ENCODE measurements around the gene RESF1. TPM values are rescaled to one million over a fixed set of nuclear protein-coding genes. Genes with fewer than 3 reads are reported as not detected.

The RESF1 gene
- total RNA-seq, 1 experiment from 2014 or later = 91.4 TPM

- Mint-ChIP-seq H3K27ac (peak overlapping the region; percentile 93), H3K4me1 (peaks cover 47% of the 10 kb centered on the region), H3K36me3 (peaks cover 37% of the 10 kb centered on the region), H3K4me3 (peak overlapping the region; percentile 82), H3K27me3 (ENCODE audit: low read depth) (no peaks in the 10 kb centered on the region), H3K9me3 (peaks cover 8% of the 10 kb centered on the region)
- ChIA-PET POLR2A (interaction anchor here (0.9 kb wide), 1 partner anchor 720 kb away, joined by 3 read pairs; the partner anchor contains the start of gene DNM1L), CTCF (no interaction called here)
- TF ChIP-seq ELF4 (CRISPR knock-in tag; IDR thresholded peaks at IDR 0.05; ENCODE audit: low read depth) (no peak), NFATC4 (CRISPR knock-in tag; IDR thresholded peaks at IDR 0.05) (no peak), GABPB1 (CRISPR knock-in tag; IDR thresholded peaks at IDR 0.05) (no peak), ZNF512 (CRISPR knock-in tag; IDR thresholded peaks at IDR 0.05; ENCODE audit: borderline replicate concordance) (no peak), PRRX2 (CRISPR knock-in tag; IDR thresholded peaks at IDR 0.05) (no peak), ZNF121 (CRISPR knock-in tag; IDR thresholded peaks at IDR 0.05) (no peak), TEAD4 (CRISPR knock-in tag; IDR thresholded peaks at IDR 0.05) (no peak)
- TF ChIP-seq, protein P1, sequence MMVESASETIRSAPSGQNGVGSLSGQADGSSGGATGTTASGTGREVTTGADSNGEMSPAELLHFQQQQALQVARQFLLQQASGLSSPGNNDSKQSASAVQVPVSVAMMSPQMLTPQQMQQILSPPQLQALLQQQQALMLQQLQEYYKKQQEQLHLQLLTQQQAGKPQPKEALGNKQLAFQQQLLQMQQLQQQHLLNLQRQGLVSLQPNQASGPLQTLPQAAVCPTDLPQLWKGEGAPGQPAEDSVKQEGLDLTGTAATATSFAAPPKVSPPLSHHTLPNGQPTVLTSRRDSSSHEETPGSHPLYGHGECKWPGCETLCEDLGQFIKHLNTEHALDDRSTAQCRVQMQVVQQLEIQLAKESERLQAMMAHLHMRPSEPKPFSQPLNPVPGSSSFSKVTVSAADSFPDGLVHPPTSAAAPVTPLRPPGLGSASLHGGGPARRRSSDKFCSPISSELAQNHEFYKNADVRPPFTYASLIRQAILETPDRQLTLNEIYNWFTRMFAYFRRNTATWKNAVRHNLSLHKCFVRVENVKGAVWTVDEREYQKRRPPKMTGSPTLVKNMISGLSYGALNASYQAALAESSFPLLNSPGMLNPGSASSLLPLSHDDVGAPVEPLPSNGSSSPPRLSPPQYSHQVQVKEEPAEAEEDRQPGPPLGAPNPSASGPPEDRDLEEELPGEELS (CRISPR knock-in tag; IDR thresholded peaks at IDR 0.05) = no peak
- TF ChIP-seq, protein P2, sequence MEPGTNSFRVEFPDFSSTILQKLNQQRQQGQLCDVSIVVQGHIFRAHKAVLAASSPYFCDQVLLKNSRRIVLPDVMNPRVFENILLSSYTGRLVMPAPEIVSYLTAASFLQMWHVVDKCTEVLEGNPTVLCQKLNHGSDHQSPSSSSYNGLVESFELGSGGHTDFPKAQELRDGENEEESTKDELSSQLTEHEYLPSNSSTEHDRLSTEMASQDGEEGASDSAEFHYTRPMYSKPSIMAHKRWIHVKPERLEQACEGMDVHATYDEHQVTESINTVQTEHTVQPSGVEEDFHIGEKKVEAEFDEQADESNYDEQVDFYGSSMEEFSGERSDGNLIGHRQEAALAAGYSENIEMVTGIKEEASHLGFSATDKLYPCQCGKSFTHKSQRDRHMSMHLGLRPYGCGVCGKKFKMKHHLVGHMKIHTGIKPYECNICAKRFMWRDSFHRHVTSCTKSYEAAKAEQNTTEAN (CRISPR knock-in tag; IDR thresholded peaks at IDR 0.05) = no peak
- DNase-seq (ENCODE audit: low spot score) (no peak), ATAC-seq (no peak)
Observed at GRCh38 chr12:31958569-31959160, 550 bp upstream of the RESF1 start.

GRCh38 chr12:31959701-31960391 lies 631 bp downstream of the RESF1 start:
- peak overlapping the region; percentile 88 for H3K27ac Mint-ChIP-seq
- H3K27me3 Mint-ChIP-seq (ENCODE audit: low read depth) = no peaks in the 10 kb centered on the region
- CTCF ChIA-PET = interaction anchor here (1.3 to 1.4 kb wide), 2 partner anchors 44 to 148 kb away, joined by 4 read pairs; no protein-coding TSS in a partner anchor
- peak overlapping the region; percentile 95 for H3K4me3 Mint-ChIP-seq
- H3K4me1 Mint-ChIP-seq = peaks cover 55% of the 10 kb centered on the region
- DNase-seq (ENCODE audit: low spot score) = peak; percentile 17
- no peak for TF ChIP-seq ETV6 (CRISPR knock-in tag; IDR thresholded peaks at IDR 0.05)
- TF ChIP-seq KAT7 (CRISPR knock-in tag; IDR thresholded peaks at IDR 0.05; ENCODE audit: borderline replicate concordance) = peak; percentile 22; the same call in 1 of the 2 replicates
- H3K36me3 Mint-ChIP-seq = peaks cover 48% of the 10 kb centered on the region
- POLR2A ChIA-PET = interaction anchor here (0.6 to 0.9 kb wide), 2 partner anchors 115 to 719 kb away, joined by 3 read pairs; partner anchors contain the start of gene DNM1L
- H3K9me3 Mint-ChIP-seq = peaks cover 19% of the 10 kb centered on the region
- peak; percentile 2; the same call in 1 of the 2 replicates for ATAC-seq

DNA sequence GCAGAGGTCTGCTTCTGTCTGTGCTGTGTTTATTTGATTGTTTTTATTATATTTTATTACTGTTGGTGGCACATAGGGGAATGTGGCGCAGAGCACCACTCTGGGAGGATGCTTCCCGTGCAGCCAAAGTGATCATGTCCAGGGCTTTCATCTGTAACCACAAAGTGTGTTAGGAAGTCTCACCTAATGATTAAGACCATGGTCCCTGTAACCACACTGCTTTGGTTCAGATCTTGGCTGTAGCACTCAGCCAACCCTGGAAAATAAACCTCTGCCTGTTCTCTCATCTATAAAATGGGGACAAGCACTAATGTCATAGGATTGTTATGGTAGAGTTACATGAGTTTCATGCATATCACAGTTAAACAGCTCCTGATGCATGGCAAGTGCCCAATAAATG lies 1.9 kb downstream of the RESF1 start:
- DNase-seq (ENCODE audit: low spot score) (no peak), ATAC-seq (no peak)
- peaks cover 21% of the 10 kb centered on the region for H3K9me3 Mint-ChIP-seq
- peaks cover 67% of the 10 kb centered on the region for H3K4me1 Mint-ChIP-seq
- H3K4me3 Mint-ChIP-seq = peak overlapping the region; percentile 95
- TF ChIP-seq FOXP1 (CRISPR knock-in tag; IDR thresholded peaks at IDR 0.05; ENCODE audit: borderline replicate concordance) (no peak), ATF1 (CRISPR knock-in tag; IDR thresholded peaks at IDR 0.05) (no peak), TP53 (CRISPR knock-in tag; IDR thresholded peaks at IDR 0.05) (no peak), ZNF423 (CRISPR knock-in tag; IDR thresholded peaks at IDR 0.05) (no peak), ARID4B (CRISPR knock-in tag; IDR thresholded peaks at IDR 0.05; ENCODE audit: borderline replicate concordance) (no peak), TCF7 (CRISPR knock-in tag; IDR thresholded peaks at IDR 0.05; ENCODE audit: low read depth) (no peak), ZNF671 (CRISPR knock-in tag; IDR thresholded peaks at IDR 0.05) (no peak), NFE2L1 (CRISPR knock-in tag; IDR thresholded peaks at IDR 0.05) (no peak)
- TF ChIP-seq, protein P3, sequence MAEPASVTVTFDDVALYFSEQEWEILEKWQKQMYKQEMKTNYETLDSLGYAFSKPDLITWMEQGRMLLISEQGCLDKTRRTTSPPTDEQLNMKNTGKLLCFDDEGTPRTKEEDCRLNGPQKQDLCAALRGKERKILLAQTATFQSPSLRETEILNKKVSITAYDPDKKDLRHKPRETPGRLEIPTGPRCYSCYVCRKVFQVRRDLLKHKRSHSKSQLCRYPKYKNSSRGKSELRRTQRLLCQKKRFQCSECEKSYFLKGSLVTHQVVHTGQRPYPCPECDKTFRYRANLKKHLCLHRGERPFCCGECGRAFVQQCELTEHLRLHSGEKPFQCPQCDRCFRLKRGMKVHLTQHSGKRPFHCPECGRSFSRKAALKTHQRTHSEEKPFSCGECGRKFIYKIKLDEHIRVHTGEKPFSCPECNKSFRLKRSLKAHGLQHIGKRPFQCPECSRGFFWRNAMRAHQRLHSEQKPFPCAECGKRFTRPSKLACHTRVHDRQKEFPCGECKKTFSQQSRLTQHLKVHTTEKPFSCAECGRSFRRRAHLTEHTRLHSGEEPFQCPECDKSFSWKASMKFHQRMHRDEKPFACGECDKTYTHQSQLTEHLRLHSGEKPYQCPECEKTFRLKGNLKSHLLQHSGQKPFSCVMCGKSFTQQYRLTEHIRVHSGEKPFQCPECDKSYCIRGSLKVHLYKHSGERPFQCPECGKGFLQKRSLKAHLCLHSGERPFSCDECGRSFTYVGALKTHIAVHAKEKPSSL (CRISPR knock-in tag; conservative IDR thresholded peaks at IDR 0.05) = no peak
- H3K27me3 Mint-ChIP-seq (ENCODE audit: low read depth) = no peaks in the 10 kb centered on the region
- CTCF ChIA-PET = interaction anchor here (0.9 to 1.0 kb wide), 2 partner anchors 29 to 188 kb away, joined by 4 to 5 read pairs; no protein-coding TSS in a partner anchor
- POLR2A ChIA-PET = interaction anchor here (0.5 kb wide), 1 partner anchor 456 kb away, joined by 4 read pairs; no protein-coding TSS in a partner anchor
- H3K36me3 Mint-ChIP-seq = peaks cover 56% of the 10 kb centered on the region
- peak overlapping the region; percentile 45 for H3K27ac Mint-ChIP-seq
